PFSK-1 (cell line): ENCODE results near the gene MSI2.

ENCODE experiments used
- POLR2AphosphoS5 ChIP-seq: IDR thresholded peaks from 2 replicates; pipeline ENCODE4 v1.6.1; 2012; ENCODE audit warnings: low read depth, mild to moderate bottlenecking, control low read depth, low read length, moderate library complexity
- TAF1 ChIP-seq: IDR thresholded peaks from 2 replicates; pipeline ENCODE4 v1.6.1; 2012; ENCODE audit warnings: low read length, control low read depth, borderline replicate concordance; ENCODE audit not compliant: insufficient read depth

DNA sequence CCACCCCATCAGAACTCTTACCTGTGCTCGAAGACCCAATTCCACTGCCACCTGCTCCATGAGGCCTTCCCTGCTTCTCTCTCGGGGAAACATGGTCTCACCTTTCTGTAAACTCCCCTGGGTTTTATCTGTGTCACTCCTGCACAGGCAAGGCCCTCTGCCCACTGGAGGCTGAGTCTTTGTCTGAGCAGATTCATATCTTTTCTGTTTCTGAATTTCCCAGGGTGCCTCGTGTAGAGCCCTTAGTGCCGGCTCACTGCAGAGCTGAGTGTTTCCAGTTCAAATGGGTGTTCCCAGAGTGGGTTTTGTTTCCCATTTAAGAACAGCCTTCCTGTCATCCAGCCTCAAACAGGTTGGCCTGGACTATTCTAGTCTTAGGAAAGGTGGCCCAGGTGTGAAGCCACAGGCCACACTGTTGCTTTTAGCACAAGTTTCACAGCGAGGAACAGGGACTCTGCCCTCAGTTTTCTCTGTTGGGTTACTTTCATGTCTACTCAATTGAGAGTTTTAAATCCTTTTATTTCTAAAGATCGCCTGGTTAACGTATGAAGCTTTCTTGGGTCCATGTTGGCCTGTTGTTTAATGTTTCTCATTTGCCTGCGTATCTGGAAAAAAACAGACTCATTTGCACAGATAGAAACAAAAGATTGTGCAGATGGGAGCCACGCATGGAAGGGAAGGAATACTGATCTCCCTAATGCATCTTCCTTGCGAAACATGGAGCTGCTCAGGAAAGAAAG is 228.7 kb downstream of the MSI2 start:
- TF ChIP-seq POLR2AphosphoS5 (no peak), TAF1 (no peak)
